SH-SY5Y (cell line): ENCODE results near the gene SLC35F3.

ENCODE experiments used
- GATA2 ChIP-seq: IDR thresholded peaks from 2 replicates; pipeline ENCODE4 v1.6.1; 2011; ENCODE audit warnings: mild to moderate bottlenecking, low read depth, low read length
- GATA3 ChIP-seq: IDR thresholded peaks from 2 replicates; pipeline ENCODE4 v1.6.1; 2011; ENCODE audit warnings: low read depth, mild to moderate bottlenecking, low read length, moderate library complexity

- TF ChIP-seq GATA2 (no peak), GATA3 (no peak)
Measured at GRCh38 chr1:234139966-234140365, 235.5 kb downstream of the SLC35F3 start.
